ENCODE data around the gene LTF. TPM values are rescaled to one million over a fixed set of nuclear protein-coding genes. Genes with fewer than 3 reads are reported as not detected.
A peak's percentile ranks its signal among the peaks of the same experiment; 100 is the strongest.

Gene LTF
- total and polyA plus RNA-seq, 2 of the 13 experiments (the other 11 are each of a cell fraction or from before 2014, with no cell fraction given) = not detected

DNA sequence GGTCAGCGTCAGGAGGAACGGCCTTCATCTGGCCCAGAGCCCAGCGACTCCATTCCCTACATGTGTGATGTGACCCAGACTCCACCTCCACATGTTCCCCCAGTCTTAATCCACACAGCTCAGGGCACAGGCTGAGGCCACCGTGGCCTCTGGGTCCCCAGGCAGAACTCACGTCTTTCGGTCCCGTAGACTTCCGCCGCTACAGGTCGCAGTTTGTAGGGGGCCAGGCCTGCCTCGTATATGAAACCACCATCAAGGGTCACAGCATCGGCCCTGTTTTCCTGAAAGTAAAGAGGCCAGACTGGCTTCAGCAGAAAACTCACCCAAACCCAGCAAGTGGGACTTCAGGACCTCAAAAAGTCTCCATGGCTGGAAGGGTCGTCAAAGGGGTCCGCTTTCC, 8.6 kb downstream of the LTF start:
- ChIA-PET CTCF (ENCODE audit: low intra/inter-chr PET ratio, low total read pairs) (no interaction called here), POLR2A (no interaction called here)
- DNase-seq (ENCODE audit: low spot score) (no peak), ATAC-seq (peak; percentile 25; the same call in 1 of the 3 replicates), FAIRE-seq (no peak)
- no peak overlapping the region for H3K9ac ChIP-seq (ENCODE audit: insufficient read depth, low read depth, low read length)
- H3K27me3 ChIP-seq (ENCODE audit: control insufficient read depth in 1 of 2, insufficient read depth in 2 of 2, low read length in 2 of 2) = peaks cover 1 to 19% of the 10 kb centered on the region in 2 experiments; a peak in 3 of 5 replicates
- no peaks in the 10 kb centered on the region for H3K36me3 ChIP-seq (replicated peaks in 1 of 2; ENCODE audit: control insufficient read depth in 1 of 2, insufficient read depth in 2 of 2, low read length in 2 of 2)
- H3K4me3 ChIP-seq (replicated peaks in 1 of 3; ENCODE audit: insufficient read depth in 1 of 3, low read depth in 2 of 3, low read length in 3 of 3) = no peak overlapping the region
- no peak overlapping the region for H2AFZ ChIP-seq (ENCODE audit: low read length)
- in situ Hi-C loops (cut with HindIII; ENCODE audit: extremely low pct_ligation_motif_present, low pct_unique_long_range_greater_than_20kb) (no loop called here), intact Hi-C loops (cut with micrococcal nuclease; ENCODE audit: unreplicated experiment) (no loop called here)
- no TSS peak for BruUV-seq (replicated peaks)
- no peak overlapping the region for H3K4me2 ChIP-seq (ENCODE audit: low read depth, low read length)
- no peaks in the 10 kb centered on the region for H3K4me1 ChIP-seq (ENCODE audit: insufficient read depth, low read length)
- WGBS (ENCODE audit: low lambda C conversion rate) = 67% methylated on average over 10 of the region's 14 CpGs
- H4K20me1 ChIP-seq (ENCODE audit: insufficient read depth, low read length) = no peaks in the 10 kb centered on the region
- 0 out of 2 replicates have a peak, but pooled peaks cover 8% of the 10 kb centered on the region for H3K9me3 ChIP-seq (ENCODE audit: low read length)
- H3K79me2 ChIP-seq (ENCODE audit: insufficient read depth, low read length) = no peaks in the 10 kb centered on the region
- H3K27ac ChIP-seq (ENCODE audit: extremely low read length, insufficient read depth, low read length) = no peak overlapping the region
- no peak for TF ChIP-seq RXRB (CRISPR knock-in tag; IDR thresholded peaks at IDR 0.05; ENCODE audit: borderline replicate concordance)
- no peak for TF ChIP-seq NRL (CRISPR knock-in tag; IDR thresholded peaks at IDR 0.05; ENCODE audit: borderline replicate concordance)
- no peak for TF ChIP-seq KDM1A (CRISPR knock-in tag; IDR thresholded peaks at IDR 0.05)
- no peak for TF ChIP-seq SSRP1 (CRISPR knock-in tag; IDR thresholded peaks at IDR 0.05)
- TF ChIP-seq, protein P1, sequence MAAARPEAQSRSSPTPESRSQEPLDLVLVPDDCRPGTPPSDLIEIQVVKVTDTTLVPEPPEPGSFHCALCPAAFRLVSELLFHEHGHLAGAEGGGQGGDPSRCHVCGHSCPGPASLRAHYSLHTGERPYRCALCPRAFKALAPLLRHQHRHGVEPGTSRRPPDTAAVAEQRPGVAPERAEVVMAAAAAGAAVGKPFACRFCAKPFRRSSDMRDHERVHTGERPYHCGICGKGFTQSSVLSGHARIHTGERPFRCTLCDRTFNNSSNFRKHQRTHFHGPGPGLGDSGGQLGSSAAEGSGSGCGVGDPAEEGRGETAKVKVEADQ (CRISPR knock-in tag; IDR thresholded peaks at IDR 0.05; ENCODE audit: borderline replicate concordance) = no peak
- no peak for TF ChIP-seq ELF4 (CRISPR knock-in tag; IDR thresholded peaks at IDR 0.05; ENCODE audit: borderline replicate concordance)
- TF ChIP-seq ZFP37 (CRISPR knock-in tag; IDR thresholded peaks at IDR 0.05; ENCODE audit: borderline replicate concordance) = no peak
- TF ChIP-seq ZNF143 (CRISPR knock-in tag; IDR thresholded peaks at IDR 0.05) = no peak
- TF ChIP-seq, protein P2, sequence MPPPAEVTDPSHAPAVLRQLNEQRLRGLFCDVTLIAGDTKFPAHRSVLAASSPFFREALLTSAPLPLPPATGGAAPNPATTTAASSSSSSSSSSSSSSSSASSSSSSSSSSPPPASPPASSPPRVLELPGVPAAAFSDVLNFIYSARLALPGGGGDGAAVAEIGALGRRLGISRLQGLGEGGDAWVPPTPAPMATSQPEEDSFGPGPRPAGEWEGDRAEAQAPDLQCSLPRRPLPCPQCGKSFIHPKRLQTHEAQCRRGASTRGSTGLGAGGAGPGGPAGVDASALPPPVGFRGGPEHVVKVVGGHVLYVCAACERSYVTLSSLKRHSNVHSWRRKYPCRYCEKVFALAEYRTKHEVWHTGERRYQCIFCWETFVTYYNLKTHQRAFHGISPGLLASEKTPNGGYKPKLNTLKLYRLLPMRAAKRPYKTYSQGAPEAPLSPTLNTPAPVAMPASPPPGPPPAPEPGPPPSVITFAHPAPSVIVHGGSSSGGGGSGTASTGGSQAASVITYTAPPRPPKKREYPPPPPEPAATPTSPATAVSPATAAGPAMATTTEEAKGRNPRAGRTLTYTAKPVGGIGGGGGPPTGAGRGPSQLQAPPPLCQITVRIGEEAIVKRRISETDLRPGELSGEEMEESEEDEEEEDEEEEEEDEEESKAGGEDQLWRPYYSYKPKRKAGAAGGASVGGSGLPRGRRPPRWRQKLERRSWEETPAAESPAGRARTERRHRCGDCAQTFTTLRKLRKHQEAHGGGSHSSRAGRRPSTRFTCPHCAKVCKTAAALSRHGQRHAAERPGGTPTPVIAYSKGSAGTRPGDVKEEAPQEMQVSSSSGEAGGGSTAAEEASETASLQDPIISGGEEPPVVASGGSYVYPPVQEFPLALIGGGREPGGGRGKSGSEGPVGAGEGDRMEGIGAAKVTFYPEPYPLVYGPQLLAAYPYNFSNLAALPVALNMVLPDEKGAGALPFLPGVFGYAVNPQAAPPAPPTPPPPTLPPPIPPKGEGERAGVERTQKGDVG (CRISPR knock-in tag; IDR thresholded peaks at IDR 0.05; ENCODE audit: borderline replicate concordance) = no peak
- TF ChIP-seq, protein P3, sequence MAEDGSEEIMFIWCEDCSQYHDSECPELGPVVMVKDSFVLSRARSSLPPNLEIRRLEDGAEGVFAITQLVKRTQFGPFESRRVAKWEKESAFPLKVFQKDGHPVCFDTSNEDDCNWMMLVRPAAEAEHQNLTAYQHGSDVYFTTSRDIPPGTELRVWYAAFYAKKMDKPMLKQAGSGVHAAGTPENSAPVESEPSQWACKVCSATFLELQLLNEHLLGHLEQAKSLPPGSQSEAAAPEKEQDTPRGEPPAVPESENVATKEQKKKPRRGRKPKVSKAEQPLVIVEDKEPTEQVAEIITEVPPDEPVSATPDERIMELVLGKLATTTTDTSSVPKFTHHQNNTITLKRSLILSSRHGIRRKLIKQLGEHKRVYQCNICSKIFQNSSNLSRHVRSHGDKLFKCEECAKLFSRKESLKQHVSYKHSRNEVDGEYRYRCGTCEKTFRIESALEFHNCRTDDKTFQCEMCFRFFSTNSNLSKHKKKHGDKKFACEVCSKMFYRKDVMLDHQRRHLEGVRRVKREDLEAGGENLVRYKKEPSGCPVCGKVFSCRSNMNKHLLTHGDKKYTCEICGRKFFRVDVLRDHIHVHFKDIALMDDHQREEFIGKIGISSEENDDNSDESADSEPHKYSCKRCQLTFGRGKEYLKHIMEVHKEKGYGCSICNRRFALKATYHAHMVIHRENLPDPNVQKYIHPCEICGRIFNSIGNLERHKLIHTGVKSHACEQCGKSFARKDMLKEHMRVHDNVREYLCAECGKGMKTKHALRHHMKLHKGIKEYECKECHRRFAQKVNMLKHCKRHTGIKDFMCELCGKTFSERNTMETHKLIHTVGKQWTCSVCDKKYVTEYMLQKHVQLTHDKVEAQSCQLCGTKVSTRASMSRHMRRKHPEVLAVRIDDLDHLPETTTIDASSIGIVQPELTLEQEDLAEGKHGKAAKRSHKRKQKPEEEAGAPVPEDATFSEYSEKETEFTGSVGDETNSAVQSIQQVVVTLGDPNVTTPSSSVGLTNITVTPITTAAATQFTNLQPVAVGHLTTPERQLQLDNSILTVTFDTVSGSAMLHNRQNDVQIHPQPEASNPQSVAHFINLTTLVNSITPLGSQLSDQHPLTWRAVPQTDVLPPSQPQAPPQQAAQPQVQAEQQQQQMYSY (CRISPR knock-in tag; IDR thresholded peaks at IDR 0.05) = no peak
- TF ChIP-seq NFKBIZ (CRISPR knock-in tag; IDR thresholded peaks at IDR 0.05) = no peak
- TF ChIP-seq ZNF331 (CRISPR knock-in tag; IDR thresholded peaks at IDR 0.05) = no peak
- TF ChIP-seq ZSCAN21 (CRISPR knock-in tag; IDR thresholded peaks at IDR 0.05; ENCODE audit: borderline replicate concordance) = no peak
- TF ChIP-seq, protein P4, sequence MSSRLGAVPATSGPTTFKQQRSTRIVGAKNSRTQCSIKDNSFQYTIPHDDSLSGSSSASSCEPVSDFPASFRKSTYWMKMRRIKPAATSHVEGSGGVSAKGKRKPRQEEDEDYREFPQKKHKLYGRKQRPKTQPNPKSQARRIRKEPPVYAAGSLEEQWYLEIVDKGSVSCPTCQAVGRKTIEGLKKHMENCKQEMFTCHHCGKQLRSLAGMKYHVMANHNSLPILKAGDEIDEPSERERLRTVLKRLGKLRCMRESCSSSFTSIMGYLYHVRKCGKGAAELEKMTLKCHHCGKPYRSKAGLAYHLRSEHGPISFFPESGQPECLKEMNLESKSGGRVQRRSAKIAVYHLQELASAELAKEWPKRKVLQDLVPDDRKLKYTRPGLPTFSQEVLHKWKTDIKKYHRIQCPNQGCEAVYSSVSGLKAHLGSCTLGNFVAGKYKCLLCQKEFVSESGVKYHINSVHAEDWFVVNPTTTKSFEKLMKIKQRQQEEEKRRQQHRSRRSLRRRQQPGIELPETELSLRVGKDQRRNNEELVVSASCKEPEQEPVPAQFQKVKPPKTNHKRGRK (CRISPR knock-in tag; IDR thresholded peaks at IDR 0.05) = no peak
- TF ChIP-seq PHF8 (CRISPR knock-in tag; IDR thresholded peaks at IDR 0.05) = no peak
- TF ChIP-seq SIX1 (CRISPR knock-in tag; IDR thresholded peaks at IDR 0.05; ENCODE audit: borderline replicate concordance) = no peak
- TF ChIP-seq NAIF1 (CRISPR knock-in tag; IDR thresholded peaks at IDR 0.05; ENCODE audit: borderline replicate concordance) = no peak

All from HepG2 (cell line).